Loucy (cell line): ENCODE data around the gene TSPEAR.

ENCODE experiments used
- H2AFZ ChIP-seq: fragments of 200-600 bp; sonication (generic); 2 replicates; pipeline ENCODE4 v1.6.0; 2016; ENCODE audit warnings: antibody characterized with exemption, mild to moderate bottlenecking, low read length, moderate library complexity
- H3F3A ChIP-seq: fragments of 200-600 bp; 2 replicates; pipeline ENCODE4 v1.6.0; 2016; ENCODE audit warnings: antibody characterized with exemption, low read depth, mild to moderate bottlenecking
- H3K27me3 ChIP-seq: fragments of 200-600 bp; sonication (generic); 2 replicates; pipeline ENCODE4 v1.6.1; 2014; ENCODE audit warnings: low read length, mild to moderate bottlenecking; ENCODE audit not compliant: insufficient read depth, poor library complexity, severe bottlenecking
- H3K36me3 ChIP-seq: fragments of 200-600 bp; sonication (generic); 2 replicates; pipeline ENCODE4 v1.6.1; 2016; ENCODE audit warnings: low read length; ENCODE audit not compliant: insufficient read depth
- H3K4me1 ChIP-seq: fragments of 200-600 bp; sonication (generic); 2 replicates; pipeline ENCODE4 v1.5.1; 2014; ENCODE audit warnings: low read length, mild to moderate bottlenecking; ENCODE audit not compliant: insufficient read depth, poor library complexity, severe bottlenecking
- H3K4me2 ChIP-seq: fragments of 200-600 bp; sonication (generic); 2 replicates; pipeline ENCODE4 v1.6.0; 2014; ENCODE audit warnings: antibody characterized with exemption, low read length, low read depth, mild to moderate bottlenecking; ENCODE audit not compliant: poor library complexity, severe bottlenecking
- H3K4me3 ChIP-seq: fragments of 200-600 bp; sonication (generic); 2 replicates; pipeline ENCODE4 v1.5.1; 2014; ENCODE audit warnings: low read length, mild to moderate bottlenecking, mixed read lengths; ENCODE audit not compliant: poor library complexity, severe bottlenecking
- H3K79me2 ChIP-seq: fragments of 200-600 bp; sonication (generic); 2 replicates; pipeline ENCODE4 v1.6.1; 2014; ENCODE audit warnings: low read length; ENCODE audit not compliant: insufficient read depth
- H3K9ac ChIP-seq: fragments of 200-600 bp; sonication (generic); 2 replicates; pipeline ENCODE4 v1.6.0; 2014; ENCODE audit warnings: mild to moderate bottlenecking, low read depth, low read length, moderate library complexity; ENCODE audit not compliant: poor library complexity, severe bottlenecking
- H3K9me2 ChIP-seq: fragments of 200-600 bp; sonication (generic); replicated peaks from 2 replicates; pipeline ENCODE4 v1.6.1; 2016; ENCODE audit warnings: low read depth, low read length, mixed read lengths
- H3K9me3 ChIP-seq: fragments of 200-600 bp; sonication (generic); 2 replicates; pipeline ENCODE4 v1.6.1; 2014; ENCODE audit warnings: mild to moderate bottlenecking, antibody characterized with exemption, low read length, low read depth; ENCODE audit not compliant: insufficient read depth
- H4K20me1 ChIP-seq: fragments of 200-600 bp; sonication (generic); 2 replicates; pipeline ENCODE4 v1.6.0; 2014; ENCODE audit warnings: antibody characterized with exemption, low read length, mild to moderate bottlenecking; ENCODE audit not compliant: insufficient read depth, poor library complexity, severe bottlenecking
- CTCF ChIP-seq: fragments of 200-600 bp; sonication (generic); conservative IDR thresholded peaks from 2 replicates; pipeline ENCODE4 v1.5.1; 2014; ENCODE audit warnings: mild to moderate bottlenecking, antibody characterized with exemption, low read length
- EZH2phosphoT487 ChIP-seq: fragments of 200-600 bp; IDR thresholded peaks from 2 replicates; pipeline ENCODE4 v1.6.1; 2018; ENCODE audit warnings: antibody characterized with exemption, mild to moderate bottlenecking, moderate library complexity, borderline replicate concordance

The TSPEAR gene

GRCh38 chr21:44540741-44541288, 170.6 kb downstream of the TSPEAR start:
- TF ChIP-seq EZH2phosphoT487 = no peak
- no peak for TF ChIP-seq CTCF
- H3K9me3 ChIP-seq = peaks cover 6% of the 10 kb centered on the region; the same call in 1 of the 2 replicates

GRCh38 chr21:44539991-44540666, 171.2 kb downstream of the TSPEAR start, which contains the start of gene KRTAP10-1:
Gene KRTAP10-1 (minus strand): TSS chr21:44540195. CDS start chr21:44540150, 45 bp downstream.
- no peak within 1 kb of the TSS for H3K4me2 ChIP-seq
- no peaks in the 10 kb centered on the region for H3K36me3 ChIP-seq
- no peaks in the 10 kb centered on the region for H3K9me2 ChIP-seq
- H3K27me3 ChIP-seq = no peaks in the 10 kb centered on the region
- peaks cover 6% of the 10 kb centered on the region; the same call in 1 of the 2 replicates for H3K9me3 ChIP-seq
- H4K20me1 ChIP-seq = no peaks in the 10 kb centered on the region
- H3K9ac ChIP-seq = no peak within 1 kb of the TSS
- H3K4me1 ChIP-seq = no peaks in the 10 kb centered on the region
- H2AFZ ChIP-seq = no peak within 1 kb of the TSS
- no peaks in the 10 kb centered on the region for H3K79me2 ChIP-seq
- TF ChIP-seq EZH2phosphoT487 (no peak), CTCF (no peak)
- H3K4me3 ChIP-seq = no peak within 1 kb of the TSS
- H3F3A ChIP-seq = no peaks in the 10 kb centered on the region

More at GRCh38 chr21:44540741-44541288, 170.6 kb downstream of the TSPEAR start:
- Histone ChIP-seq H3K27me3 (no peaks in the 10 kb centered on the region), H4K20me1 (no peaks in the 10 kb centered on the region), H3K79me2 (no peaks in the 10 kb centered on the region), H3K9ac (no peak overlapping the region), H3K9me2 (no peaks in the 10 kb centered on the region), H3K4me1 (no peaks in the 10 kb centered on the region), H3K4me2 (no peak overlapping the region), H3K36me3 (no peaks in the 10 kb centered on the region), H2AFZ (no peak overlapping the region), H3K4me3 (no peak overlapping the region), H3F3A (no peaks in the 10 kb centered on the region)

GRCh38 chr21:44539046-44539445, 172.3 kb downstream of the TSPEAR start:
- Histone ChIP-seq H3K79me2 (no peaks in the 10 kb centered on the region), H3K36me3 (no peaks in the 10 kb centered on the region), H3K9me3 (no peaks in the 10 kb centered on the region), H4K20me1 (no peaks in the 10 kb centered on the region), H3K4me1 (no peaks in the 10 kb centered on the region), H3K9me2 (no peaks in the 10 kb centered on the region), H3K27me3 (no peaks in the 10 kb centered on the region), H3K4me2 (no peak overlapping the region), H3K9ac (no peak overlapping the region), H3F3A (no peaks in the 10 kb centered on the region), H2AFZ (no peak overlapping the region), H3K4me3 (no peak overlapping the region)
- TF ChIP-seq EZH2phosphoT487 (no peak), CTCF (no peak)
